SIG-M5 (cell line): Measurements from ENCODE around the gene YBEY.

Experiments
- DNase-seq: peaks from one replicate; lab custom pipeline; 2025; lab: John Stamatoyannopoulos, UW

YBEY gene

DNA sequence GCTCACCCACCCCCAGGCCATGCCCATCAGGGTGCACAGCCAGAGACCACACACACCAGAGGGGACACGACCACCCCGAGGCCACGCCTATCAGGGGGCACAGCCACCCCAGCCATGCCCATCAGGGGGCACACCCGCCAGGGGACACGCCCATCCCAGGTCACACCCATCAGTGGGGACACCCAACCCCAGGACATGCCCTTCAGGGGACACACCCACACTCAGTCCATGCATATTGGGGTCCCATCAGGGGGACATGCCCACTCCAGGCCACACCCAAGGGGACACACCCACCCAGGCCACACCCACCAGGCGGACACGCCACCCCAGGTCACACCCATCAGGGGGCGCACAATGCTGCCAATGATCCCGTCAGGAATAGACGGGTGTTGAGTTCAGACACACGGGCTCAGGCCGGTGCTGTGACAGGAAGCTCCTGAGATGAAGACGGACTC is 21.4 kb upstream of the YBEY start:
- no peak for DNase-seq

DNA sequence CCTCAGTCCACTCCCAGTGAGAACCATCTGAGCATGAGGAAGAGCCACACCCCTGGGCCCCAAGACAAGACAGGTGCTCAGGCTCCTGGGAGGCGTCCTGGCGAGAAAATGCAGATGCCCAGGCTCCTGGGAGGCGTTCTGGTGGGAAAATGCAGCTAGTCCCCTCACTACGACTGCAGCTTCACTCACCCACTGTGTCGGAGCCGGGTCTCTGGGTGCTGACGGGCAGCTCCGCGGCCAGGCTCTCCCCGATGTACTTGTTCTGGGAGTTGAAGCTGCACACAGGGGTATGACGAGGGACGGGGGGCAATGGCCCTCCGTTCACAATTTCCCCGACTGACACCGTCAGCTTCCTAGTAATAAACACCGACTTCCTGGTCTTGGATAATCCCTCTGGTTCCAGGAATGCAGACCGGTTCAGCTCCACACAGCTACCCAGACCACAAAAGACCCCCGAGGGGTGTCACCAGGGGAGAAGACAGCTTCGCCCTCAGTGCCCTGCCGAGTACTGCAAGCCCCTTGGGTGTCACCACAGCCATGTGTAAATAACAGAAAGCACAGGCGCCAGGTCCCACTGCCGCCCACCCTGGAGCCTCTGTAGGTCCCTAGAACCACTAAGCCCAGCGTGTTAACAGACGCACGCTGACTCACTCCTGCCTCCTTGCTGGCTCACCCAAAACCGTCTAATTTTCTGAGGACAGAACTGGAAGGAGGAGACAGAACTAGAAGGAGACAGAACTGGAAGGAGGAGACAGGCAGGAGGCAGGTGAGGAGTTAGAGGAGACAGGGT is 20.2 kb upstream of the YBEY start:
- DNase-seq: no peak

DNA sequence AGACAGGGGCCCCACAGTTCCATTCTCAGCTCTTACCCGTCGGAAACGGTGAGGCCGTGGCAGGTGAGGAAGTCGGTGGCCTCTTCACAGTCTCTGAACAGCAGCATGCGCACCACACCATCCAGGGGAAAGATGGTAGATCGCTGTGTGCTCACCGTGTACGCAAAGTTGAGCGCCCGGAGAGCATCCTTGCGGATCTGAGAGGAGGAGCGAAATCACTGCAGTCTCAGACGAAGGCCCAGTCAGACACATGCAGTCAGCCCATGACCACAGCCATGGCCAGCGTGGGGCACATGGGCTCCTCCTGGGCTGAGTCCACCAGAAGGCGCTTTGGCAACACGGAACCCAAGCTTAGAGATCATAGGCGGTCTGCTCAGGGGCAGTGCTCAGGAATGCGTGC is 19.2 kb upstream of the YBEY start:
- no peak for DNase-seq

DNA sequence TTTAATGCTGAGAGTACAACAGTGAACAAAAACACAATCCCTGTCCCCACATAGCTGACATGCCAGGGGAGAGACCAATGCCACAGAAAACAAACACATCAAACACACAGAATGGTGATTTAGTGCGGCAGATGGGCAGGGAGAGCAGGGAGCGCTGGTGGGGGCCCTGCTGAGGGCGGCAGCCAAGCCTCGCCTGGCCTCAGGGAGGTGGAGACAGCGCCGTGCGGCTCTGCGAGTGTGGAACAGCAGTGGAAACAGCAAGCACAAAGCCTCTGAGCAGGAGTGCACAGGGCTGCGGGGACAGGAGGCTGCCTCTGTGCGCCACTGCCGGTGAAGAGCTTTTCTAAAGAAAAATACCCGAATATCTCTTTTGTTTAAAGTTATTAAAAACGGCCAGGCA is 17.8 kb upstream of the YBEY start:
- DNase-seq: no peak

DNA sequence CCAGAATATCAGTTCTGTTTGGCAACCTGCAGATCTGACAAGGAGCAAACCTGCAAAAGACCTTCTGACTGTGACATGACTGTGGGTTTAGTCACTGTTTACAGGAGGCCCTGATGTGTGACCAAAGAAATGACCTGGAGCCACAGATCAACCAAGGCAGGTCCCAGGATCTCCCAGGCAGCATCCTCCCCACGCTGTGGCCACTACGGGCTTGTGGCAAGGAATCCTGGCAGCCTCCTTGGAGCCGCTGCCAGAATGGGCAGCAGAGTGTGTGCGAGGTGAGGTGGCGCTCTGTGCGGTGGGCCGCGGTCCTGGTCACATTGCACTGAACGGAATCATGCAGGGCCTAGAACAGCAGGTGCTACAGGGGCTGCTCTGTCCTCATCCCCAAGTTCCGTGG is 16.7 kb upstream of the YBEY start:
- DNase-seq: no peak

DNA sequence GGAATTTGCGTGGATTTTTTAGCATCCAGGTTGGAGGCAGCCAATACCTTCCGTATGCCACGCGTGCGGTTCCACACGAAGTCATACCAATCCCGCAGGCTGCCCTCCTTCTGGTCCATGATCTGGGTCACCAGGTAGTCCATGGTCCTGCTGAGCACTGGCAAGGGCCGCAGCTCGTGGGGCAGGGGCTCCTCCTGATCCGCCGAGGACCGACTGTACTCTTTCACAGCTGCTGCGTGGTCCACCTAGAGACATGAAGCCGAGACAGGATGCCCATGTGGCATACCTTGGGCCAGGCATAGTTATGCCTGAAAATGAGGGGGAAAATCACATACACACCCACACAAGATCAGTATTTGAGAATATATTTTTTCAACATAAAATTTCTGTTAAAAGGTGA is 12.8 kb upstream of the YBEY start:
- DNase-seq: no peak

DNA sequence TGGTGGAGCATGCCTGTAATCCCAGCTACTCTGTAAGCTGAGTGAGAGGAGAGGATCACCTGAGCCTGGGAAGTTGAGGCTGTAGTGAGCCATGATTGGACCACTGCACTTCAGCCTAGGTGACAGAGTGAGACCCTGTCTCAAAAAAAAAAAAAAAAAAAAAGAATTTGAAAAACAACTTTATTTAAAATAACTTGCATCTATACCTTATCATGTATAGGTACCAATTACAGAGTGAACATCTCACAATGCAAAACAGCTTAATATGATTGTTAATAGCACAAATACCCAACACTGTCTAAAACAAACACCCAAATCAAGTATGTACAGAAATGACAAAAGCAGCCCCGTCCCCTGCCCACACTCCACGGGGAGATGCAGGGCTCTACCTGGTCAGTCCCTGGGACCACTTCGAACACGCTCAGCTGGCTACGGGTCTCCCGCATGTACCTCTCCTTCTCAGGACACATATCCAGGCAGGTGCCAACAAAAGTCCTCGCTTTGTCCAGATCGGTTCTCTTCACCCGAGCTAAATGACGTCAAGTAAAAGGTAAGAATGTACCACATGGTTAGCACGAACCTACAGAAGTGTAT is 11.2 kb upstream of the YBEY start:
- no peak for DNase-seq

DNA sequence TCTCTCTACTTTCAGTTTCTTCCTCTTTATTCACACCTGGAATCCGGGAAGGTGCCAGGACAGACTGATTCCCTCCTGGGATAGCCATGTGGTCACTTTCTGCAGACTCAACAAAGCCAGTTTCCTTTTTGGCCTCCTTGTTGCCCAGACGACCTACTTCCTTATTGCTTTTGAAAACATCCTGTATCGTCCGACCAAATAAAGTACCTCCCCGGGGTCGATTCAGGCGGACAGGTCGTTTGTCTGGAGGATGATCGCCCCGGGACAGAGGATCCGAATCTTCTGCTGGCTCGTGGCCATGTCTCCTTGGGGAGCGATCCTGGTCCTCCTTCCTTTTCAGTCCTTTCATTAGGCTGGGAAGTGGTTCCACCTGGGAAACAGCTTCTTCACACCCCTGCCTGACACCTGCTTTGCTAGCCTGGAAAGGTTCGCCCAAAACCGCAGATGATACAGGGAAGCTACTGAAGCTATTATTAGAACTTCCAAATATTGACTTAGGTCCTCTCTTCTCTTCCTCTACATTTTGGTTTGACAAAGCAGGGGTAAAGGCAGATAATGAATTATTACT is 2.0 kb upstream of the YBEY start:
- DNase-seq: no peak

DNA sequence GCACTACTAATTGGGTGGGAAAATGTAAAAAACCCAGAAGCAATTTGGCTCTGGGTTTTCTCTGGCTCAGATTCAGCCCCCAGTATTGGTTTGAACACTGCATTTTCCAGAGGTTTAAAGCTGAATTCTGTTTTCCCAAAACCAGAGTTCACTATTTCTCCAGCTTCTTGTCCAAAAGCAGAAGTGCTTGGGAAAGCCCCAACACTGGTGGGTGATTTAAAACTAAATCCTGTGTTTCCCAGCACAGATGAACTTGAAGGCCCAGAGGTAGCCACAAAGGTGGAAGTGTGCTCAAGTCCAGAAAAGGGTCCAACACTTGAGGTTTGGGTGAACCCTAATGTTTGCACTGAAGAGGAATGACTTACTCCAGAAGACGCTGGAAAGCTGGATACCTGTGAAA is 1.4 kb upstream of the YBEY start:
- DNase-seq: no peak

DNA sequence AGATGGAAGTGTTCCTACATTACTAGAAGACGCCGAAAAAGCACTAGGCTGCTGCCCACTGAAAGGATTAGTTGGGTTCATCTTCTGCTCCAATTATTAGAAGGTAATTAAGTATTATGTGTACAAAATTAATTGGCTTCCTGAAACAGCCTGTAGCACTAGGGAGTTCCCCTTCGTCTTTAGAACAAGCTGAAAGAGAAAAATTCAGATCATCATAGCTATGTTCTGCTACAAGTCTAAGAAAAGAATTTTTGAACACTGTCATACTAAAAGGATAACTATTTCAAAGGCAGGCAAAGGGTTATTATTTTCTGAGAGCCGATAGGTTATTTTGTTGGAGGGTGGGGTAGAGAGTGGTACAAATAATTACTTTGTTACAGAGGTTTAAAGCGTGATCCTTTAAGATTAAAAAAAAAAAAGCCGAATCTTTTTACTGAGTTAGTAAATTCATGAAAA is 908 bp upstream of the YBEY start, which contains the start of gene MCM3AP:
TSS of gene MCM3AP (minus strand) at position 406 of the 456 bp plus-strand sequence. CDS start at position 81, 325 bp downstream.
- DNase-seq: no peak

DNA sequence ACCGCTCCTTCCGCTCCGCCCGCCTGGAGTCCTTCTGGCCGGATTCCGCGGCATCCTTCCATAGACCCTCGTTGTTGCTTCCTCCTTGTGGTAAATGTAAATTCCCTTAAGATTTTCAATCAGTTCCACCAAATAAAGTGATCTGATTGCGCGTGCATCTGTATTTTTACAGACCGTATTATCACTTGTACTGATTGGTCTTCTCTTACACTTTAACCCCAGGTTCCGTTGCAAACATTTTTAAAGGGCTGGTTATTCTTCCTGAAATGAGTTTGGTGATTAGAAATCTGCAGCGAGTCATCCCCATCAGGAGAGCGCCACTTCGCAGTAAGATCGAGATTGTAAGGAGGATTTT is 483 bp downstream of the YBEY start:
- no peak for DNase-seq

DNA sequence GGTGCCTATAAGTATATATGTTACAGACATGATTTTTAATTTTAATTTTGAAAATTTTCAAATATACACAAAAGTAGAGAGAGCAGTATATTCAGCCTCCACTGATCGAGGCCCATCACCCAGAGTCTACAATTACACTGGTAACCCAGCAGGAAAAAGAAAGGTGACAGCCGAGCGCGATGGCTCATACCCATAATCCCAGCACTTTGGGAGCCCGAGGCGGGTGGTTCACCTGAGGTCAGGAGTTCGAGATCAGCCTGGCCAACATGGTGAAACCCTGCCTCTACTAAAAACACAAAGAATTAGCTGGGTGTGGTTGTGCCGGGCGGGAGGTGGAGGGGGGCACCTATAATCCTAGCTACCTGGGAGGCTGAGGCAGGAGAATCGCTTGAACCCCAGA is 1.4 kb downstream of the YBEY start:
- no peak for DNase-seq

DNA sequence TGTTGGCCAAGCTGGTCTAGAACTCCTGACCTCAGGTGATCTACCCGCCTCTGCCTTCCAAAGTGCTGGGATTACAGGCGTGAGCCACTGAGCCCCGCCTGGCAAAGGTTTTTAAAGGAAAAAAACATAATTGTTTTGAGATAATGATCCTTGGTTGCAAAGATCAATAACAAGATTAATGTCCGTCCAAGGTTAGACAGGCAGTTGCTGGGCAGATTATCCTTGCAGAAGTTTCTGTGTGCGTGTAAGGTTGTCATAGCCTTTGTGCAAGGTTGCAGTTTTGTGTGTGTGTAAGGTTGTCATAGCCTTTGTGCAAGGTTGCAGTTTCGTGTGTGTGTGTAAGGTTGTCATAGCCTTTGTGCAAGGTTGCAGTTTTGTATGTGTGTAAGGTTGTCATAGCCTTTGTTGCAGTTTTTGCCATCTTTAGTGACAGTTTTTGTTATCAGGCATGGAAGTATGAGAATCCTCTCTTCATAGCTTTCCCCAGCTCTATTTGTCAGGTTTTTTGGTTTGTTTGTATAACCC is 3.6 kb downstream of the YBEY start:
- DNase-seq: no peak

DNA sequence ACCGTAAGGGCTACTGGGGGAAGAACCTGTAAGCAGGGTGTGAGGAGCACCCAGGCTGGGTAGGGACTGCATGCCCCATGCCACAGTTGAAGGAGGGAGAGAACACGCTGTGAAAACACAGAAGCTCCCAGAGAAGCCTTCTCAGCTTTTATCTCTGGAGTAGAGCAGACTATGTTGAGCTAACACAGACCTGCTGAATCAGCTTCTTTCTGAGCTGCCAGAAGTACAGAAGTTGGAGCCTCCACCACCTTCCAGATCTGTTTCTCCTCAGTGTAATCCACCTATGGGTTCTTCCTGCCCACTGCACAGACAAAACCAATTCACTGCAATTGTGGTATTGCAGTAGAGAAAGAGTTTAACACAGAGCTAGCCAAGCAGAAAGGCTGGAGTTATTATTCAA is 5.4 kb downstream of the YBEY start:
- DNase-seq: no peak

DNA sequence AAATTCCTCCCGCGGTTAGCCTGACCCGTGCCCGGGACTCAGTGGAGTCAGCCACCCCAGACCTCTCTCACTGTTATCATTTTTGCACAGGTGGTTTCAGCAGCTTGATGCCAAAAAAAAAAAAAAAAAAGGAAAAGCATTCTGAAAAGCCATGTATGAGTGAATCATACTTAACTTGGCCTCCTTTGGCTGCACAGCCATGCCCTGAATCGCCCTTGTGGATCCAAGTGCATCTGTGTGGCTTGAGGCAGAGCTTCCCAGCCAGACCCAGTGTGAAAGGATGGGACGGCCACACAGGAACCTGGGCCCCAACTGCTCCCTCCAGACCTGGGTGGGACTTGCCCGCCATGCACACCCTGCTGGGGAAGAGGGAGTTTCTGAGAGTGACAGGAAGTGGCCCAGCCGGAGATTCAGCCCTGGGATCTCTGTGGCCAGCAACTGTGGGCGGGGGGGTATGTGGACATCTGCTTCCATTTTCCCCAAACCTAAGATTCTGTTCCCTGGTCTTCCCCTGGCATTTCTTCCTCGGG is 8.6 kb downstream of the YBEY start:
- no peak for DNase-seq

DNA sequence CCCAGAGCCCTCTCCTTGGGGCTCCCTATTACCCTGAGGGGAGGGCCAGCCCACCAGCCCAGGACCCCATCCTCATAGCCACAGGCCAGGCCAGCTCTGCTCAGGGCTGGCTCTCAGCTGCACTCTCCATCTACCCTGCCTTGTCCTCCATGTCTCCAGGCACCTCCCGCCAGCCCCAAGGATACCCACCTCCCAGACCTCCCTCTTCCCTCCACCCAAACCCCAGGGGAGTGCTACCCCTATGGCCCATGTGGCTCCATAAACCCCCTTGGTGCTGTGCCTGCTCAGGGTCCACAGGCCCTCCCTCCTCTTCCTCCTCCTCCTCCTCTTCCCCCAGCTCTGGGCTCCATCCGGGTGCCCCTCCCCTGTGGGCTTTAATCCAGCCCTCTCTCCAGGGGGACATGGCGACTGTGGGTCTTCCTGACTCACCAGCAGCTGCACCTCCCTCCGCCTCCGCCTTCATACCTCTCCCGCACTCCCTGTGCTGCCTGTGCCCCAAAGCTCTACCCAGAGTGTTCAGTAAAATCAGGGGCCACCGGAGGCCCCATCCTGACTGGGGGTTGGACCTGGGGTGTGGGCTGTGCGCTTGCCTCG is 9.1 kb downstream of the YBEY start:
- DNase-seq: no peak

DNA sequence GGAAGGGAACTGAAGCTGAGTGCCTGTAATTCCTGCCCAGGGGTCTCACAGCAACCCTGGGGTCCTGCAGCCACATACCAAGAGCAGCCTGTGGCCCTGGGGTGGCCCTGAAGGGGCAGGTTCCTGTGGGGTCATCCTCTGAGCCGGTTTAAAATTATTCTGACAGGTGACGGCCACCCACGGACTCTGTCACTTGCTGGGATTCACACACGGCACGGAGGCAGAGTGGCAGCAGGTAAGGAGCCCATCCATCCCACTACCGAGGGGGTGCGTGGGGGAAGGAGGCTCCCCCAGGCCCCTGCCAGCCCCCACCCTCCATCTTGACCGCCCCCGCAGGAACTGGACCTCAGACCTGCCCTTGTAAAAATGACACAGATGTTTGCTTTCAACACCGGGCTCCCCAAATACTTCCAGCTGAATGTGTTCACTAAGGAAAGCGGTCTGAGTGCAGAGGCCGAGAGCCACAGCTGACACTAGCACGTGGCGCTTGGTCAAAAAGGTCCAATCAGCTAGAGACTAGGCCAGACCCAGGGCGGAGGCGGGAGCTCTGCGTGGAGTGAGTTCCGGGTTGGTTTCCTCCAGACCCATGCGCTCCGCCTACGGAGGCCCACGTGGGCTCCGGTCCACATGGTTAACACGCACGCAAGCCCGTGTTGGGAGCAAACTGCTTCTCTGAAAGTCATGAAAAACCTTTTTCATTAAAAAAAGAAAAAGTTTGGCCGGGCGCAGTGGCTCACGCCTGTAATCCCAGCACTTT is 10.0 kb downstream of the YBEY start:
- DNase-seq: no peak

DNA sequence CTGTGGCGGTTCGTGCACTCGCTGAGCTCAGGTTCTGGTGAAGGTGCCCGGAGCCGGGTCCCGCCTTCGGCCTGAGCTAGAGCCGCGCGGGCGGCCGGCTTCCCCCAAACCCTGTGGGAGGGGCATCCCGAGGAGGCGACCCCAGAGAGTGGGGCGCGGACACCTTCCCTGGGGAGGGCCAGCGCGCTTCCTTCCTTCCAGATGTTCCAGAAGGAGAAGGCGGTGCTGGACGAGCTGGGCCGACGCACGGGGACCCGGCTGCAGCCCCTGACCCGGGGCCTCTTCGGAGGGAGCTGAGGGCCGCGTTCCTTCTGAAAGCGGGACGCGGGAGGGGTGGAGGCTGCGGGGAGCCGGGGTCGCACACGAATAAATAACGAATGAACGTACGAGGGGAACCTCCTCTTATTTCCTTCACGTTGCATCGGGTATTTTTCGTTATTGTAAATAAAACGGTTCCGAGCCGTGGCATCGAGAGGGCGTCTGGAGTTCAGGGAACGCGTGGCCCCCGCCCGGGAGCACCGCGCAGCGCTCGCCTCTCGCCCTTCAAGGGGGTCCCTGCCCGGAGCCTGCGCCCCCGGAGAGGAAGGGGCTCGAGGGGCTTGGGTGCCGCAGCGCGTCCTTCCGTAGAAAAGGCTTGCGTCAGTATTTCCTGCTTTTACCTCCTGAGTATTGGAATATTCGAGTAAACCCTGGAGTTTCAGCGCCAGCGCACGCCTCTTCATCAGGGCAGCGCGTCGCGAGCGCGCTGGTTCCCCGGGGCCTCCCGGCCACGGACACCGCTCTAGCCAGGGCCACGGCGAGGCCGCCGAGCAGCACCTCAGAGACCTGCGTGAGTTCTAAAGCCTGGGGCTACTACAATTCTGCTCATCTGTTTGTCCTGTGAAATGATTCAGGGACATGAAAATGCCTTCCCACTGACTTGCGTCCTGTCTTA is 11.5 kb downstream of the YBEY start:
- DNase-seq: no peak

DNA sequence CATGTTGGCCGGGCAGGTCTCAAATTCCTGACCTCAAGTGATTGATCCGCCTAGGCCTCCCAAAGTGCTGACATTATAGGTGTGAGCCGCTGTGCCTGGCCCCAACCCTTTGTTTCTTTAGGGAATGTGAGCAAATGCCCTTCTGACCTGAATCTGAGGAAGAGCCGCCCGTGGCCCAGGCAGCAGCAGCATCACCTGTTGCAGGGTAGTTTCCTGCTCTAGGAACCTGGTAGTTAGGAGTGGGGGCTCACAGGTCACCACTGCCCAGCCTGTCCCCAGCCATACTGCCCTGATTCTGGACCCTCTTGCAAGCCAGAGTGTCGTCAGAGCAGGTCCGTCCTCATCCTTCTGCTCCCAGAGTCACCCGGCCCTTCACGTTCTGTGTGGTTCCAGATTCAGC is 13.0 kb downstream of the YBEY start:
- no peak for DNase-seq

DNA sequence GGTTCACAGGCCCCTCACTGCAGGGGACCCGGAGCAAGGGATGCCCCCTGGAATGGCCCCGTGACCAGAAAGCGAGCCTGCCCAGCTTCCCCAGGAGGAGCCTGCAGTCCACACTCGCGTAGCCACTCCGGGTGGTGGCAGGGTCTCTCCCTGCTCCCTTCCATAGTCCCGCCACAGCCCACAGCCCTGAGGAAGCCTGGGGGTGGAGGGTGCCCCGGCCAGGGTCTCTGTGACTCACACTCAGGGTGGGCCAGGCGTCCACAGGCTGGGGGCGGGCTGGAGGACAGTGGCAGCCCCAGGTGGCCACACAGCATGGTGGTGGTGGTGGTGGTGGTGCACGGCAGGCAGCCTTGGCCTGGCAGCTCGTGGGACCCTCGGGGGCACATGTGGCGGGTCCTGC is 15.6 kb downstream of the YBEY start:
- no peak for DNase-seq

DNA sequence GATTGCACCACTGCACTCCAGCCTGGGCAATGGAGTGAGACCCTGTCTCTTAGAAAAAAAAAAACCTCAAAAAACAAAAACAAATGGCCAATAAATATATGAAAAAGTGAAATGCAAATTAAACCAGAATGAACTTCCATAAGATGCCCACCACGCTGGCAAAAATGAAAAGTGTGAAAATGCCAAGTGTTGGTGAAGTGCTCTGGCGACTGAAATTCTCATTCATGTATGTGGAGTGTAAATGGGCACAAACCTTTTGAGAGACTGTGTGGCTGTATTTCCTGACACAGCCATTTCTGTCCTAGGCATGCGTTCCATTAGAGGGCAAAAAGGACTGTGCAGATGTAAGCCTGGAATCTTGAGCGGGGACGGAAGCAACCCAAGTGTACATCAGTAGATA is 18.3 kb downstream of the YBEY start:
- no peak for DNase-seq
